ENCODE data around the gene YTHDC2.

Gene YTHDC2

DNA sequence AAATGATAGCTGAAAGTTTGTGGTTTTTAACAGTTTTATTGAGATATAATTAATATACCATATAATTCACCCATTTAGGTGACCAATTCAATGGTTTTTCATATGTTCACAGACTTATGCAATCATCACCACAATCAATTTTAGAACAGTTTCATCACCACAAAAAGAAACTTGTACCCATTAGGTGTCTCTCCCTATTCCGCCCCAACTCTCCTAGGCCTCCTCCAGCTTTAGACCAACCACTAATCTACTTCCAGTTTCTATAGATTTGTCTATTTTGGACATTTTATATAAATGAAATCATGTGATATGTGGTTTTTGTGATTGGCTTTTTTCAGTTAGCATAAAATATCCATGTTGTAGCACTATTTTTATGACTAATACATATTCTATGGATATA is 38.6 kb downstream of the YTHDC2 start:
- Histone ChIP-seq H2AFZ (ENCODE audit: low read depth, low read length) (no peak overlapping the region), H3K9me3 (ENCODE audit: insufficient read depth, low read length) (no peaks in the 10 kb centered on the region), H3K79me2 (ENCODE audit: low read length) (no peaks in the 10 kb centered on the region), H4K20me1 (ENCODE audit: insufficient read depth, low read length) (no peaks in the 10 kb centered on the region), H3K9ac (ENCODE audit: low read length) (no peak overlapping the region), H3K4me3 (ENCODE audit: low read length) (no peak overlapping the region), H3K4me1 (ENCODE audit: low read length) (no peaks in the 10 kb centered on the region), H3K27me3 (ENCODE audit: low read depth, low read length) (no peaks in the 10 kb centered on the region), H3K36me3 (replicated peaks; ENCODE audit: low read depth, low read length) (peaks cover 9% of the 10 kb centered on the region), H3K4me2 (ENCODE audit: low read length) (no peak overlapping the region), H3K27ac (ENCODE audit: low read length) (no peak overlapping the region)
- no peak for TF ChIP-seq EZH2phosphoT487 (IDR thresholded peaks at IDR 0.05; ENCODE audit: low read depth)
- TF ChIP-seq, protein P1, sequence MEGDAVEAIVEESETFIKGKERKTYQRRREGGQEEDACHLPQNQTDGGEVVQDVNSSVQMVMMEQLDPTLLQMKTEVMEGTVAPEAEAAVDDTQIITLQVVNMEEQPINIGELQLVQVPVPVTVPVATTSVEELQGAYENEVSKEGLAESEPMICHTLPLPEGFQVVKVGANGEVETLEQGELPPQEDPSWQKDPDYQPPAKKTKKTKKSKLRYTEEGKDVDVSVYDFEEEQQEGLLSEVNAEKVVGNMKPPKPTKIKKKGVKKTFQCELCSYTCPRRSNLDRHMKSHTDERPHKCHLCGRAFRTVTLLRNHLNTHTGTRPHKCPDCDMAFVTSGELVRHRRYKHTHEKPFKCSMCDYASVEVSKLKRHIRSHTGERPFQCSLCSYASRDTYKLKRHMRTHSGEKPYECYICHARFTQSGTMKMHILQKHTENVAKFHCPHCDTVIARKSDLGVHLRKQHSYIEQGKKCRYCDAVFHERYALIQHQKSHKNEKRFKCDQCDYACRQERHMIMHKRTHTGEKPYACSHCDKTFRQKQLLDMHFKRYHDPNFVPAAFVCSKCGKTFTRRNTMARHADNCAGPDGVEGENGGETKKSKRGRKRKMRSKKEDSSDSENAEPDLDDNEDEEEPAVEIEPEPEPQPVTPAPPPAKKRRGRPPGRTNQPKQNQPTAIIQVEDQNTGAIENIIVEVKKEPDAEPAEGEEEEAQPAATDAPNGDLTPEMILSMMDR (IDR thresholded peaks at IDR 0.05; ENCODE audit: low read depth, low read length), result no peak

DNA sequence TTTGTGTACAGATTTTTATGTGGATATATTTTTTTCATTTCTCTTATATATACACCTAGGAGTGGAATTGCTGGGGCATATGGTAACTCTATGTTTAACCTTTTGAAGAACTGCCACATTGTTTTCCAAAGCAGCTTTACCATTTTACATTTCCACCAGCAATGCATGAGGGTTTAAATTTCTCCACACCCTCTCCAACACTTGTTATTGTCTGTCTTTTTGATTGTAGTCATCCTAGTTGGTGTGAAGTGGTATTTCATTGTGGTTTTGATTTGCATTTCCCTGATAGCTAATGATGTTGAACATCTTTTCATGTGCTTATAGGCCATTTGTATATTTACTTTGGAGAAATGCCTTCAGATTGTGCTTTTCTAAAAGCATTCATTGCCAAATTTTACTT is 39.1 kb downstream of the YTHDC2 start:
- H3K79me2 ChIP-seq (ENCODE audit: low read length), result no peaks in the 10 kb centered on the region
- H3K4me2 ChIP-seq (ENCODE audit: low read length), result no peak overlapping the region
- no peak overlapping the region for H2AFZ ChIP-seq (ENCODE audit: low read depth, low read length)
- TF ChIP-seq EZH2phosphoT487 (IDR thresholded peaks at IDR 0.05; ENCODE audit: low read depth), result no peak
- TF ChIP-seq, protein P1 (IDR thresholded peaks at IDR 0.05; ENCODE audit: low read depth, low read length), result no peak
- no peak overlapping the region for H3K27ac ChIP-seq (ENCODE audit: low read length)
- no peaks in the 10 kb centered on the region for H3K27me3 ChIP-seq (ENCODE audit: low read depth, low read length)
- H3K9me3 ChIP-seq (ENCODE audit: insufficient read depth, low read length), result no peaks in the 10 kb centered on the region
- no peak overlapping the region for H3K9ac ChIP-seq (ENCODE audit: low read length)
- peaks cover 9% of the 10 kb centered on the region for H3K36me3 ChIP-seq (replicated peaks; ENCODE audit: low read depth, low read length)
- no peak overlapping the region for H3K4me3 ChIP-seq (ENCODE audit: low read length)
- H3K4me1 ChIP-seq (ENCODE audit: low read length), result no peaks in the 10 kb centered on the region
- H4K20me1 ChIP-seq (ENCODE audit: insufficient read depth, low read length), result no peaks in the 10 kb centered on the region

DNA sequence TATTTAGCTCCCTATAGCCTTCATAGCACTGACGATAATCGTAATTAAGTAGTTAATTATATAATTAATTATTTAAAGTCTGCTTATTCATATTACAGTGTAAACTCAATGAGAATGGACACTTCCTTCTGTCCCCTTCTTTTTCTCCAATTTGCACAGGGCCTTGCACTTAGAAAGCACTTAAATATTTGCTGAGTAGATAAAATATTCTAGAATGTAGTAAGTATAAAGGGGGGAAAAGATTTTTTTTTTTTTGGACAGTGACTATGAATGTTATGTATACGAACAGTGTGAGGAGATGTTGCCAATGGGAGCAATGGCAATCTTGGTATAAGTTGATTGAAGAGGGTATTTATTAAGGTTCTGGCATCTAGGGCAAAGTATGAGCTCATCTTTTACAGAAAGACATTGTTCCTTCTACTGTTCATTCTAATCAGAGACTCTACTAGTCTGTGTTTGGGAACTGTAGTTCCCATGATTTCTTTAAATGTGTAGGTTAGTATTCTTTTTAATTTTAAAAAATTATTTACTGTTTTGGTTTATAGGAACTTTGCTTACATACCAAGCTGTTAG is 49.4 kb downstream of the YTHDC2 start:
- H2AFZ ChIP-seq (ENCODE audit: low read depth, low read length), result no peak overlapping the region
- no peak overlapping the region for H3K4me3 ChIP-seq (ENCODE audit: low read length)
- H3K36me3 ChIP-seq (replicated peaks; ENCODE audit: low read depth, low read length), result peaks cover 12% of the 10 kb centered on the region
- H4K20me1 ChIP-seq (ENCODE audit: insufficient read depth, low read length), result no peaks in the 10 kb centered on the region
- no peaks in the 10 kb centered on the region for H3K4me1 ChIP-seq (ENCODE audit: low read length)
- H3K27ac ChIP-seq (ENCODE audit: low read length), result no peak overlapping the region
- no peaks in the 10 kb centered on the region for H3K9me3 ChIP-seq (ENCODE audit: insufficient read depth, low read length)
- H3K27me3 ChIP-seq (ENCODE audit: low read depth, low read length), result no peaks in the 10 kb centered on the region
- no peak overlapping the region for H3K9ac ChIP-seq (ENCODE audit: low read length)
- no peak overlapping the region for H3K4me2 ChIP-seq (ENCODE audit: low read length)
- H3K79me2 ChIP-seq (ENCODE audit: low read length), result no peaks in the 10 kb centered on the region
- TF ChIP-seq, protein P1 (IDR thresholded peaks at IDR 0.05; ENCODE audit: low read depth, low read length), result no peak
- no peak for TF ChIP-seq EZH2phosphoT487 (IDR thresholded peaks at IDR 0.05; ENCODE audit: low read depth)

DNA sequence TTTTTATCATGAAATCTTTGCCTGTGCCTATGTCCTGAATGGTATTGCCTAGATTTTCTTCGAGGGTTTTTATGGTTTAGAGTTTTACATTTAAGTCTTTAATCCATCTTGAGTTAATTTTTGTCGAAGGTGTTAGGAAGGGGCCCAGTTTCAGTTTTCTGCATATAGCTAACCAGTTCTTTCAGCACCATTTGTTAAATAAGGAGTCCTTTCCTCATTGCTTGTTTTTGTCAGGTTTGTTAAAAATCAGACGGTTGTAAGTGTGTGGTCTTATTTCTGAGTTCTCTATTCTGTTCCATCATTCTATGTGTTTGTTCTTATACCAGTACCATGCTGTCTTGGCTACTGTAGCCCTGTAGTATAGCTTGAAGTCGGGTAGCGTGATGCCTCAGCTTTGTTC is 55.9 kb downstream of the YTHDC2 start:
- Histone ChIP-seq H3K36me3 (replicated peaks; ENCODE audit: low read depth, low read length) (peaks cover 7% of the 10 kb centered on the region), H3K4me1 (ENCODE audit: low read length) (no peaks in the 10 kb centered on the region), H3K79me2 (ENCODE audit: low read length) (no peaks in the 10 kb centered on the region), H4K20me1 (ENCODE audit: insufficient read depth, low read length) (no peaks in the 10 kb centered on the region), H3K9me3 (ENCODE audit: insufficient read depth, low read length) (no peaks in the 10 kb centered on the region), H3K4me2 (ENCODE audit: low read length) (no peak overlapping the region), H3K4me3 (ENCODE audit: low read length) (no peak overlapping the region), H3K27me3 (ENCODE audit: low read depth, low read length) (no peaks in the 10 kb centered on the region), H2AFZ (ENCODE audit: low read depth, low read length) (no peak overlapping the region), H3K27ac (ENCODE audit: low read length) (no peak overlapping the region), H3K9ac (ENCODE audit: low read length) (no peak overlapping the region)
- TF ChIP-seq, protein P1 (IDR thresholded peaks at IDR 0.05; ENCODE audit: low read depth, low read length), result no peak
- TF ChIP-seq EZH2phosphoT487 (IDR thresholded peaks at IDR 0.05; ENCODE audit: low read depth), result no peak
